OCI-LY7 (cell line): ENCODE measurements around the gene SRRM1.

Experiments used
- EZH2phosphoT487 ChIP-seq: fragments of 200-600 bp; sonication (generic); IDR thresholded peaks from 2 replicates; pipeline ENCODE4 v1.6.1; 2018; ENCODE audit warnings: low read depth, borderline replicate concordance, mild to moderate bottlenecking, mixed run types, antibody characterized with exemption, low read length, moderate library complexity, mixed read lengths
- TF ChIP-seq, protein P1 (sequence below): fragments of 200-600 bp; sonication (generic); conservative IDR thresholded peaks from 2 replicates; pipeline ENCODE4 v1.5.1; 2014; ENCODE audit warnings: mild to moderate bottlenecking, antibody characterized with exemption, low read length, moderate library complexity, mixed read lengths

GRCh38 chr1:24636661-24637357, 6.3 kb upstream of the SRRM1 start:
- TF ChIP-seq, protein P1, sequence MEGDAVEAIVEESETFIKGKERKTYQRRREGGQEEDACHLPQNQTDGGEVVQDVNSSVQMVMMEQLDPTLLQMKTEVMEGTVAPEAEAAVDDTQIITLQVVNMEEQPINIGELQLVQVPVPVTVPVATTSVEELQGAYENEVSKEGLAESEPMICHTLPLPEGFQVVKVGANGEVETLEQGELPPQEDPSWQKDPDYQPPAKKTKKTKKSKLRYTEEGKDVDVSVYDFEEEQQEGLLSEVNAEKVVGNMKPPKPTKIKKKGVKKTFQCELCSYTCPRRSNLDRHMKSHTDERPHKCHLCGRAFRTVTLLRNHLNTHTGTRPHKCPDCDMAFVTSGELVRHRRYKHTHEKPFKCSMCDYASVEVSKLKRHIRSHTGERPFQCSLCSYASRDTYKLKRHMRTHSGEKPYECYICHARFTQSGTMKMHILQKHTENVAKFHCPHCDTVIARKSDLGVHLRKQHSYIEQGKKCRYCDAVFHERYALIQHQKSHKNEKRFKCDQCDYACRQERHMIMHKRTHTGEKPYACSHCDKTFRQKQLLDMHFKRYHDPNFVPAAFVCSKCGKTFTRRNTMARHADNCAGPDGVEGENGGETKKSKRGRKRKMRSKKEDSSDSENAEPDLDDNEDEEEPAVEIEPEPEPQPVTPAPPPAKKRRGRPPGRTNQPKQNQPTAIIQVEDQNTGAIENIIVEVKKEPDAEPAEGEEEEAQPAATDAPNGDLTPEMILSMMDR: no peak
- no peak for TF ChIP-seq EZH2phosphoT487
